Subcutaneous abdominal adipose tissue (tissue), 5 donors: ENCODE data around the gene SUGP1.

Source experiments
- H3K27ac ChIP-seq: one replicate; pipeline ENCODE4 v1.7.0; 2013; ENCODE audit warnings: low read depth, mild to moderate bottlenecking, inconsistent platforms, low read length, moderate library complexity
- H3K27me3 ChIP-seq, 5 donors: one replicate each; pipeline ENCODE4 v1.7.0; 2013; ENCODE audit warnings: low read length in 5 of 5, inconsistent platforms in 1 of 5; ENCODE audit not compliant: control insufficient read depth in 5 of 5, insufficient read depth in 4 of 5
- H3K36me3 ChIP-seq, 5 donors: one replicate each; pipeline ENCODE4 v1.7.0; 2013; ENCODE audit warnings: low read length in 5 of 5; ENCODE audit not compliant: control insufficient read depth in 5 of 5, insufficient read depth in 5 of 5
- H3K4me1 ChIP-seq, 5 donors: one replicate each; pipeline ENCODE4 v1.7.0; 2013; ENCODE audit warnings: low read length in 5 of 5, mild to moderate bottlenecking in 3 of 5, moderate library complexity in 1 of 5; ENCODE audit not compliant: control insufficient read depth in 5 of 5, insufficient read depth in 5 of 5
- H3K4me3 ChIP-seq, 5 donors: one replicate each; pipeline ENCODE4 v1.7.0; 2013; ENCODE audit warnings: low read length in 5 of 5, low read depth in 1 of 5
- H3K9ac ChIP-seq, 5 donors: one replicate each; pipeline ENCODE4 v1.7.0; 2013; ENCODE audit warnings: low read length in 5 of 5, mild to moderate bottlenecking in 4 of 5, moderate library complexity in 3 of 5
- H3K9me3 ChIP-seq, 5 donors: one replicate each; pipeline ENCODE4 v1.7.0; 2013; ENCODE audit warnings: low read length in 5 of 5; ENCODE audit not compliant: control insufficient read depth in 5 of 5
- donor health status: healthy.
- donor health status: healthy.
- donor health status: healthy.
- donor health status: healthy.
- donor health status: healthy.

SUGP1 gene

GRCh38 chr19:19279853-19280252 lies 40.5 kb downstream of the SUGP1 start:
- Histone ChIP-seq H3K4me1 (no peaks in the 10 kb centered on the region), H3K36me3 (peaks cover 5 to 92% (median 78%) of the 10 kb centered on the region in 5 donors), H3K27me3 (no peaks in the 10 kb centered on the region), H3K27ac (no peak overlapping the region), H3K9ac (no peak overlapping the region), H3K9me3 (no peaks in the 10 kb centered on the region), H3K4me3 (no peak overlapping the region)

DNA sequence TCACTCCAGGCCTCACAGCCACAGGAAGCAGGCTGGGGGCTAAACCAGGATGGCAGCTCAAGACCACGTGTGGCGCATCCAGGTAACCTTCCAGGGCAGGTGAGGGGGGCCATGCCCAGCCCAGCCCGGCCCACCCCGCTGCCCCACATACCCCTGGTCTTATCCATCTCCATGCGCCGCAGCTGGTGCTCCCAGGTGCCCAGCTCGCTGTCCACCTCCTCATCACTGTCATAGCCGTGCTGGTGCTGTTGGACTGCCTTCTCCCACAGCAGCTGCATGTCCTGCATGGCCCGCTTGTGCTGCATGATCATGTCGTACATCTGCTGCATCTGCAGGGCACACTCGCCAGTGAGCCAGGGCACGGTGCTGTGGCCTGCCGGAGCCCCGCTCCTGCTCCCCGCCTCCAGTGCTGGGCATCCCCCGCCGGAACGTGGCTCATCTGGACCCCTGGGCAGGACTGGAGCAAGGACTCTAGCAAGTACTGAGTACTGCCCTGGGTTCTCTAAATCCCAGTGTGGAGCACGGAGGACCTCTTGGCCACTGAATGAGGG lies 41.2 kb downstream of the SUGP1 start:
- Histone ChIP-seq H3K4me1 (no peaks in the 10 kb centered on the region), H3K9me3 (no peaks in the 10 kb centered on the region), H3K36me3 (peaks cover under 1 to 86% (median 72%) of the 10 kb centered on the region in 5 donors), H3K27ac (no peak overlapping the region), H3K27me3 (peaks cover 0 to 7% (median 0%) of the 10 kb centered on the region in 5 donors), H3K9ac (no peak overlapping the region), H3K4me3 (no peak overlapping the region)

GRCh38 chr19:19278315-19278714 lies 42.0 kb downstream of the SUGP1 start:
- H3K27me3 ChIP-seq = peaks cover 4 to 11% (median 5%) of the 10 kb centered on the region in 5 donors
- no peaks in the 10 kb centered on the region for H3K9me3 ChIP-seq
- H3K9ac ChIP-seq = no peak overlapping the region
- H3K4me3 ChIP-seq = no peak overlapping the region
- no peak overlapping the region for H3K27ac ChIP-seq
- H3K36me3 ChIP-seq = peaks cover 0 to 78% (median 71%) of the 10 kb centered on the region in 5 donors
- H3K4me1 ChIP-seq = peaks cover 0 to 3% (median 0%) of the 10 kb centered on the region in 5 donors

DNA sequence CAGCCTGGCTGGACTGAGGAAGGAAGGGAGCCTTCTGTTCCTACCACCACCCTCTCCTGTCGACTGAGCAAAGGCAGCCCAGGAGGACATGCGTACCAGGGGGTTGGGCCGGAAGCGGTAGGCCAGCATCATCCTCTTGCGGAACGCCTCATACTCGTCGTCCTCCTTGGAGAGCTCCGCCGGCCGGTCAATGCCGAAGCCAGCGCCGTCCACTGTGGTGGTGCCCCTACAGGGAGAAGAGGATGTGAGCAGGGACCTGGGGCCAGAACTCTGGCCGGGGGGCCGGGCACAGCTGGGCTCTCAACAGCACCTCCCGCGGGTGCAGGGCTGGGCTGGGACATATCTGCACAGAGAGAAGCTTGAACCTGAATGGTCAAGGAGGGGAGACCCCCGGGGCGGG lies 43.5 kb downstream of the SUGP1 start:
- no peaks in the 10 kb centered on the region for H3K9me3 ChIP-seq
- peaks cover 0 to 10% (median 0%) of the 10 kb centered on the region in 5 donors for H3K4me1 ChIP-seq
- peaks cover 4 to 20% (median 9%) of the 10 kb centered on the region in 5 donors for H3K27me3 ChIP-seq
- no peak overlapping the region for H3K4me3 ChIP-seq
- peaks cover 0 to 69% (median 68%) of the 10 kb centered on the region in 5 donors for H3K36me3 ChIP-seq
- H3K9ac ChIP-seq = no peak overlapping the region
- no peak overlapping the region for H3K27ac ChIP-seq

DNA sequence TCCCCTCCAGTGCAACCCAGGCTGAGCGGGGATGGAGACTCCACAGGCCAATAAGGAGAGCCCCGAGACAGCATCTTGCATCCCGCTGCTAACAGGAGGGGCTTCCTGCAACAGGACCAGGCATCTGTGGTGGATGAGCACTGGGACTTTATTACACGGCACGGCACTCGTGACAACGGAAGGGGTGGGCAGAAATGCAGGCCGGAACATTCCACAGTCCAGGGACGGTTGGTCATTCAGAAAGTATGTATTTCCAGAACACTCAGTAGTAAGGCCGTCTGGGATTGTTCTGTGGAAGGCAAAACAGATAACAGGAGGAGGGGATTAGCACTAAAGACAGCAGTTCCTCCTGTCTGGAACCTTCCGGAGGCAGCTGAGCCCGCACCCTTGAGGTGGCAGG lies 43.9 kb downstream of the SUGP1 start:
- H3K9ac ChIP-seq = no peak overlapping the region
- no peak overlapping the region for H3K27ac ChIP-seq
- H3K27me3 ChIP-seq = peaks cover 4 to 22% (median 9%) of the 10 kb centered on the region in 5 donors
- H3K4me1 ChIP-seq = peaks cover 0 to 10% (median 0%) of the 10 kb centered on the region in 5 donors
- H3K9me3 ChIP-seq = no peaks in the 10 kb centered on the region
- no peak overlapping the region for H3K4me3 ChIP-seq
- H3K36me3 ChIP-seq = peaks cover 0 to 65% (median 63%) of the 10 kb centered on the region in 5 donors

DNA sequence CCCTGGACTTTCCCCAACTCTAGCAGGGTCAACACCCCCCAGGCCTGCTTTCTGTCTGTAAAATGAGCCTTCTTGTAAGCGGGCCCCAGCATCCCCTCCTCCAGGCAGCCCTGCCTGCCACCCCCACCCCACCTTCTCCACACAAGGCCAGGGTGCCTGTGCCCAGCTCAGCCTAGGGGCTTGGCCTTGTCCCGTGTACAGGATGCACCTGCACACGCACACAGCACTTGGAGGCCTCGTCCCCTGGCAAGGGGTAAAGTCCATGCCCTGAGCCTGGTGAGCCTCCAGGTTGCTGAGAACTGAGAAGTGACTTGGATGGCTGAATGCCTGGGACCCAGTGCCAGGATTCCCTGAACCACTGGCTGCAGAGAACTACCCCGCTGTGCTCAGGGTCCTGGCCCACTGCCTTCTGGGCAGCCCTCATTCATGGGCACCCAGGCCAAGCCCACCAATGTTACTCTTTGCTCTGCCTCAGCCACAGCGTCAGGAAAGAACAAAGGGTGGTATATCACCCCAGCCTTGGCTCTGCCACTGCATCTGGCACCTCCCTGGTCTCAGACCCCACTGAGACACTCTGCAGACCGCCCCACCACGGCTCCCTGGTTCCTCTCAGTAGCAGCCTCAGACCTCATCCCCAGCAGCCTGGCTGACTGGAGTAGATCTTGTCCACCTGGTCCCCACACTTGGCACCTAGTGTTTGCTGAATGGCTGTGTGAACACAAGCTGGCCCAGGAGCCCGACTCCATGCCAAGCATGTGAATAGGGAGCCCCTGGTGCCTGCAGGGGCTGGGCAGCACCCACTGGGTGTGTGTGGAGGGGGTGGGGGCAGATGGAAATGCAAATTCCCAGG lies 45.4 kb downstream of the SUGP1 start:
- Histone ChIP-seq H3K9me3 (no peaks in the 10 kb centered on the region), H3K4me1 (peaks cover 0 to 10% (median 0%) of the 10 kb centered on the region in 5 donors), H3K27me3 (peaks cover 4 to 22% (median 9%) of the 10 kb centered on the region in 5 donors), H3K36me3 (peaks cover 0 to 51% (median 48%) of the 10 kb centered on the region in 5 donors), H3K27ac (no peak overlapping the region), H3K4me3 (no peak overlapping the region), H3K9ac (no peak overlapping the region)

DNA sequence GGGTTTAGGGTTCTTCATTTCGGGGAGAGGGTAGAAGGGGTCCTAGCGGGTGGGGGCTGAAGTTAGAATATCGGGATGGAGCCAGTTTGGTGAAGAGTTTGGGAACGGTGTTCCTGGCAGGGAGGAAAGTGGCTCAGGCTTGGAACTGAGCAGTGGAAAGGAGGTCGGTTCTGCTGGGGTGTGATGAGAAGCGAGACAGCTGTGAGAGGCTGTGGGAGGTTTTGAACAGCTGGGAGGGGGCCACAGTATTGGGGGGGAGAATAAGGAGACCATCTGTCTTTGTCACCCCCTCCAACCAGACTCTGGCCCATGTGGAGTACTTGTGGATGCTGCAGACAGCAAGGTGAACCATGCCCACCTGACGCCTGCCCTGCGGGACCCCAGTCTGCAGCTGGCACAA lies 46.2 kb downstream of the SUGP1 start:
- Histone ChIP-seq H3K36me3 (peaks cover 0 to 43% (median 40%) of the 10 kb centered on the region in 5 donors), H3K9me3 (no peaks in the 10 kb centered on the region), H3K27me3 (peaks cover 4 to 22% (median 9%) of the 10 kb centered on the region in 5 donors), H3K4me1 (peaks cover 0 to 10% (median 0%) of the 10 kb centered on the region in 5 donors), H3K9ac (no peak overlapping the region), H3K4me3 (no peak overlapping the region), H3K27ac (no peak overlapping the region)

DNA sequence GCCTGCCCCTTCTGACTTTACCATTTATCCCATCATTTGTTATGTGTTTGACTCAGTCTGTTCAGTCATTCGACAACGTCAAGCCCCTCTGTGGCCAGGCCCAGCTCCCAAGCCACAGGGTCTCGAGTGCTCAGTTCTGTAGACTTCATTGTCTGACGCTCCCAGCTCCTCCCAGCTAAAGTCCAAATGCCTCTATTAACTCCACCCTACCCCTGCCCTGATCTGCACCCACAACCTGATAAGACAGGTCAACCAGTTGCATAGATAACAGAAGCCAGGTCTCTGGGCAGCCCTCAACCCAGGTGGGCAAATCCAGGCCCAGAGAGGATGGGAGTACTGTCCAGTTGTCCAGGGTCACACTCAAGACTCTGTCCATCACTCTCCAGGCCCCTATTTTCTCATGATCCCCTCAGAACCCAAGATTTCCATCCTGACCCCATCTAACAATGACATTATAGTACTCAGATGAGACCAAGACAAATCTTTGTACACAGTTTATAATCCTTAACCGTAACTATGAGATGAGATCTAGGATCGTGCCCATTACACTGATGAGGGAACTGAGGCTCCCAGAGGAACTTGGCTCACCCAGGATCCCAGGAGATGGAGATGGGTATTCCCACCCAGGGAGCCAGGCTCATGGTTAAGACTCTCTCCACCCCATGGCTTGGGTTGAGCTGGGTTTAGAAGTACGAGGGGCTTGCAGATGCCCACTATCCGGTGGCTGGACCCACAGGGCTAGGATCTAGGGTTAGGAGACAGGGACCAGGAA lies 48.3 kb downstream of the SUGP1 start:
- H3K27me3 ChIP-seq = peaks cover 4 to 22% (median 9%) of the 10 kb centered on the region in 5 donors
- peaks cover 0 to 22% (median 20%) of the 10 kb centered on the region in 5 donors for H3K36me3 ChIP-seq
- no peak overlapping the region for H3K4me3 ChIP-seq
- H3K4me1 ChIP-seq = peaks cover 0 to 10% (median 0%) of the 10 kb centered on the region in 5 donors
- no peak overlapping the region for H3K9ac ChIP-seq
- H3K9me3 ChIP-seq = no peaks in the 10 kb centered on the region
- H3K27ac ChIP-seq = no peak overlapping the region

DNA sequence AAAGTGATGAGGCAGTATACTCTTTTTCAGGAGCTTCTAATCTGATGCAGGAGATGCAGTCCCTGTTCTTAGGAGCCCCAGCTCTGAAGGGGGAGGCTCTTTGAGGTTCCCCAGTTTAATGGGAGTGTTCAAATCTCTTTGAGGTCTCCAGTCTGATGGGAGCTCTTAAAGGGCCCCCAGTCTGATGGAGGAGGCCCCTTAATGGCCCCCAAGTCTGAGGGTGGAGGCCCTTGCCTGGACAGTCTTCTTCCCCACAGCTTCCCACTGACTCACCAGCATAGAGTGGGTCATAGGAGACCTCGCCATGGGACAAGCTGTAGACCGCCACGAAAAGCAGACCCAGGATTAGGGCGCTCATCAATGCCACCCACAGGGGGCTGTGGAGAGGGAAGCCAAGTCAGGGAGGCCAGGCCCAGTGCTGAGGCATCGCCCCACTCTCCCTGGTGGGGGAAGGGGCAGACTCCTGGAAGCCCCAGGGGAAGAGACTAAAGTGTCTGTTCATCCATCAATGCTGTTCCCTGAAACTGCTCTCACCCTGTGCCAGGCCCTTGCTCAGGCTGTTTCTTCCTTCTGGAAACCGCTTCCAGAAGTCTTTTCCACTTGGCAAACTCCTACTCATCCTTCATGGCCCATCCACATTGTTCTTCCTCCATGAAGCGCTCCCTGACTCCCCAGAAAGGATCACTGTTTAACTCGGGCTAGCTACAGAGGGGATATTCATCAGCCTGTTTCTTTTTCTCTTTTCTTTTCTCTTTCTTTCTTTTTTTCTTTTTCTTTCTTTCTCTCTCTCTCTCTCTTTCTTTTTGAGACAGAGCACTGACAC lies 49.3 kb downstream of the SUGP1 start:
- peaks cover 0 to 10% (median 0%) of the 10 kb centered on the region in 5 donors for H3K4me1 ChIP-seq
- H3K9ac ChIP-seq = no peak overlapping the region
- H3K36me3 ChIP-seq = peaks cover 0 to 12% (median 9%) of the 10 kb centered on the region in 5 donors
- H3K4me3 ChIP-seq = no peak overlapping the region
- H3K27me3 ChIP-seq = peaks cover 4 to 22% (median 9%) of the 10 kb centered on the region in 5 donors
- H3K27ac ChIP-seq = no peak overlapping the region
- H3K9me3 ChIP-seq = no peaks in the 10 kb centered on the region
